Stimulated activated CD8-positive, alpha-beta memory T cell treated with anti-CD3 and anti-CD28 coated beads, Interleukin-2, amount 100 ng/mL, for 1 hour (primary cell): Measurements from ENCODE around the gene RPE.

Experiments
- DNase-seq, 2 donors: peaks; one replicate each; pipeline ENCODE4 v3.0.0-alpha.2; 2020; ENCODE audit warnings: low read depth in 2 of 2

Gene RPE

DNA sequence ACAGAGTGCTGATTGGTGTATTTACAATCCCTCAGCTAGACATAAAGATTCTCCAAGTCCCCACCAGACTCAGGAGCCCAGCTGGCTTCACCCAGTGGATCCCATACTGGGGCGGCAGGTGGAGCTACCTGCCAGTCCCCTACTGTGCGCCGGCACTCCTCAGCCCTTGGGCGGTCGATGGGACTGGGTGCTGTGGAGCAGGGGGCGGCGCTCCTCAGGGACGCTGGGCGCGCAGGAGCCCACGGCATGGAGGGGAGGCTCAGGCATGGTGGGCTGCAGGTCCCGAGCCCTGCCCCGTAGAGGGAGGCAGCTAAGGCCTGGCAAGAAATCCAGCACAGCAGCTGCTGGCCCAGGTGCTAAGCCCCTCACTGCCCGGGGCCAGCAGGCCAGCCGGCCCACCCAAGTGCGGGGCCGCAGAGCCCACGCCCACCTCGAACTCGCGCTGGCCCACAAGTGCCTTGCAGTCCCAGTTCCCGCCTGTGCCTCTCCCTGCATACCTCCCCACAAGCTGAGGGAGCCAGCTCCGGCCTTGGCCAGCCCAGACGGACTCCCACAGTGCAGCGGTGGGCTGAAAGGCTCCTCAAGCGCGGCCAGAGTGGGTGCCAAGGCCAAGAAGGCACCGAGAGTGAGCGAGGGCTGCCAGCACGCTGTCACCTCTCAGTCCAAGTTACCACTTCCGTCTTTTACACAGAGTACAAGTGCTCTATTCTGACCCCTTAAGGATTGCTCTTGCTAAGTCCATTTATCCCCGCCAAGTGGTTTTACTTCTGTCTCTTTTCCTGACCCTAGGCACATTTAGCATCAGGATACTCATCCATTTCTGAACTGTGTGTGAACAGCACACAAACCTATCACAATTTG, 1.7 kb upstream of the RPE start:
- no peak for DNase-seq

- DNase-seq: no peak
Measured at GRCh38 chr2:210003359-210003758, 921 bp downstream of the RPE start.

DNA sequence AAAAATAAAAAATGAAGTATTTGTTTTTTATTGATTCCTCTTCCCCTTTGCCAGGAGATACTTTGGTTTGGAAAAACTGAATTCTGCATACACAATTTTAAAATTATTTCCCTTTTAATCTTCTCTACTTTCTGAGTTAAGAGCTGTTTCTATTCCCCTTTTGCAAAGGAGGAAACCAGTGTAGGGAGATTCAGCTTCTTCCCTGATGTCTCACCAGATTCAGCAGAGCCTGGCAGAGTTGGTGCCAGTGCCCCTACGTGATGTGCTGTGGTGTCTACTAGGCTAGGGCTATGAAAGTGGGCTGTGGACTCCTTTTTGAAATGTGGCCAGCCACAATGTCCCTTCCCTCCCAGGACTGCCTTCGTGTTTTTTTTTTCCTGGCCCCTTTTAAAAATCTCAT, 2.4 kb downstream of the RPE start:
- no peak for DNase-seq

GRCh38 chr2:210007895-210008294, 5.5 kb downstream of the RPE start:
- no peak for DNase-seq

GRCh38 chr2:210009126-210009525, 6.7 kb downstream of the RPE start:
- no peak for DNase-seq

GRCh38 chr2:210009896-210010295, 7.5 kb downstream of the RPE start:
- no peak for DNase-seq

GRCh38 chr2:210020138-210020537, 17.7 kb downstream of the RPE start:
- no peak for DNase-seq

DNA sequence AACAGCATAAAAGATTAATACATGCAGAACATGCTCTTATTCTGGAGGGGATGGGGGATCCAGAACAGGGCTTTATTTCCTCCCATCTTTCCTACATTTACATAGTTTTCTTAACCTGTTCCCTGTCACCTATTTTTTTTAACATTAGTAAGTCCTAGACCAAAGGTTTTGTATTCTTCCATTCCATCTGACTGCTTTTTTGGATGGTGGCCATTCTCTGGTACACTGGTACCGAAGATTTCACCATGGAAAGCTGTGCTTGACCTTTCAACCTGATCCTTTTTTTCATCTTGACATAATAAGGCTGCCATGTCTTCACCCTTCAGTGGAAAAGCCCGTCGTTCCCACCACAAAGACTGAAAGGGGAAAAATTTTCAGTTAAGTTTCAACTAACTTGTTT, 20.4 kb downstream of the RPE start:
- DNase-seq: no peak

GRCh38 chr2:210027608-210028007, 25.2 kb downstream of the RPE start:
- DNase-seq: no peak

- no peak for DNase-seq
Measured at GRCh38 chr2:210028178-210028577, 25.7 kb downstream of the RPE start.

DNA sequence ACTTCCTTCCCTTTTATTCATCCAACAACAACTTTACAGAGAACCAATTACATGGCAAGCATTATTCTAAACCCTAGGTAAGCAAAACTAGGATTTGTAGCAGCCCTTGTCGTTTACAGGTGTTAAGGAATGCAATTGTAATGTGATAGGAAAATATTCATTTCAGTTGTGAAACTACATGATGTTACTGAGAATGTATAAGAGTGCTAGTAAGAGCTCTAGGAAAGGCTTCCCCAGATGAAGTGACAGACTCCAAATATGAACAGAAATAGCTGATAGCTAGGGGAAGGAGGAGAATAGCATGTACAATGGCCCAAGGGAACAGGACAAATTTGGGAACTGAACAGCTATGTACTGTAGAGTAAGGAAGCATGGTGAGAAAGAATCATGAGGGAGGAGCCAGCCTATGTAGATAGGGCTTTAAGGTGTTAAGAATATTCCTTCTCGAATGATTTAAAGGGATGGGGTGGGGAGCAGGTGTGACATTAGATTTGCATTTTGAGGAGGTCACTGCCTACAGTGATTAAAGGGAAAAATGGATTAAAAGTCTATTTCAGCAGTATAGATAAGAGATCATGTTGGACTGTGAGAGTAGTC, 31.7 kb downstream of the RPE start:
- no peak for DNase-seq

DNA sequence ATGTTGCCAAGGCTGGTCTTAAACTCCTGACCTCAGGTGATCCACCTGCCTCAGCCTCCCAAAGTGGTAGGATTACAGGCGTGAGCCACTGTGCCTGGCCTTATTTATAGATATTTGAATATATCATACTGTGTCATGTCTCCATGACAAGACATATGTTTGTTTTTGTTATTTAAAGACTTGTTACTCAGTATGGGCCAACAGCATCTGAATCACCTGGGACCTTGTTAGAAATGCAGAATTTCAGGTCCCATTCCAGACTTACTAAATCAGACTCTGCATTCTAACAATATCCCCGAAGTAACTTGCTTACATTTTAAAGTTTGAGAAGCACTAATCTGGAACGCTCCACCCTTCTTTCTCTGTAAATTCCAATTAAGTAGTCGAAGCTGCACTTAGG, 33.2 kb downstream of the RPE start:
- DNase-seq: no peak

- no peak for DNase-seq
Measured at GRCh38 chr2:210038078-210038477, 35.6 kb downstream of the RPE start.

GRCh38 chr2:210046851-210047500, 44.5 kb downstream of the RPE start:
- DNase-seq: no peak

DNA sequence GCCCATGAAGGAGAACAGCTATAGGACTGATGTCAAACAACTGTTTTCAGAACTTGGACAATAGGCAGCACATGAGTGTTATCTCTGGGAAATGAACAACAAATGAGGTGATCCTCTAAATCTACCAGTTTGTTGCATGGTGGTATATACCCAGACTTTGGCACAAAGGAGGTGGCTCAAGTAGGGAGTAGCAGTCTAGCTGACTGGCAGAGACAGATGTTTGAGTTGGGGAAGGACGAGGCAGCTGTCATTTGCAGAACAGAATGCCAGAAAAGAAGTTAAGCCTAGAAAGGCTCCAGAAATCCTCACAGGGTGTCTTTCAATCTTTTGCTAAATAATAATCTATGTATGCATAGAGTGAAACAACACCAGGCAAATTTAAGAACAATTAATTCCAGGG, 47.4 kb downstream of the RPE start:
- no peak for DNase-seq

GRCh38 chr2:210050885-210051284, 48.4 kb downstream of the RPE start:
- DNase-seq: no peak

- no peak for DNase-seq
Measured at GRCh38 chr2:210054696-210055095, 52.3 kb downstream of the RPE start.

GRCh38 chr2:210055825-210056224, 53.4 kb downstream of the RPE start:
- DNase-seq: no peak

- DNase-seq: no peak
Measured at GRCh38 chr2:210063306-210063705, 60.9 kb downstream of the RPE start.
